RWPE2 (cell line): Measurements from ENCODE around the gene THAP4.
"Not testable (repeated sequence)": the region's sequence is repeated elsewhere in the genome, so short reads cannot be mapped to it uniquely, and the experiment has no call there.

Source experiments
- ATAC-seq: fragments of 200-7000 bp; cut with Tn5 transposase; 3 replicates; pipeline ENCODE4 v1.9.1; 2021; ENCODE audit warnings: low read depth
- DNase-seq: peaks from one replicate; pipeline ENCODE4 v3.0.0-alpha.2; 2020; ENCODE audit warnings: low spot score
- H3K27ac ChIP-seq: fragments of 450-650 bp; 2 replicates; pipeline ENCODE4 v1.5.1; 2017; ENCODE audit warnings: mild to moderate bottlenecking; ENCODE audit not compliant: poor library complexity, severe bottlenecking
- H3K27me3 ChIP-seq: fragments of 250-450 bp; sonication (Bioruptor Pico); 2 replicates; pipeline ENCODE4 v1.5.1; 2021; ENCODE audit warnings: mild to moderate bottlenecking, moderate library complexity; ENCODE audit not compliant: insufficient read depth, poor library complexity, severe bottlenecking
- H3K36me3 ChIP-seq: fragments of 250-450 bp; sonication (Bioruptor Pico); 2 replicates; pipeline ENCODE4 v1.5.1; 2020; ENCODE audit warnings: low read depth, mild to moderate bottlenecking, moderate library complexity
- H3K4me1 ChIP-seq: fragments of 250-450 bp; sonication (Bioruptor Pico); 2 replicates; pipeline ENCODE4 v1.5.1; 2021; ENCODE audit warnings: mild to moderate bottlenecking, moderate library complexity; ENCODE audit not compliant: insufficient read depth, poor library complexity, severe bottlenecking
- H3K4me3 ChIP-seq: fragments of 250-450 bp; sonication (Bioruptor Pico); 2 replicates; pipeline ENCODE4 v1.5.1; 2021; ENCODE audit warnings: mild to moderate bottlenecking, moderate library complexity; ENCODE audit not compliant: severe bottlenecking
- H3K9me3 ChIP-seq: fragments of 250-450 bp; sonication (Bioruptor Pico); 2 replicates; pipeline ENCODE4 v1.5.1; 2021; ENCODE audit warnings: mild to moderate bottlenecking, moderate library complexity; ENCODE audit not compliant: severe bottlenecking
- CTCF ChIP-seq: fragments of 450-650 bp; IDR thresholded peaks from one replicate; pipeline ENCODE4 v1.5.1; 2017; ENCODE audit warnings: mild to moderate bottlenecking, moderate library complexity; ENCODE audit not compliant: poor library complexity, severe bottlenecking

THAP4 gene

GRCh38 chr2:241568726-241569125 is 68.2 kb downstream of the THAP4 start:
- ATAC-seq (no peak), DNase-seq (peak; percentile 10)

GRCh38 chr2:241567776-241568175 is 69.2 kb downstream of the THAP4 start:
- H3K9me3 ChIP-seq = no peaks in the 10 kb centered on the region
- H3K4me3 ChIP-seq = no peak overlapping the region
- H3K27me3 ChIP-seq = no peaks in the 10 kb centered on the region
- no peak overlapping the region for H3K27ac ChIP-seq
- no peak for TF ChIP-seq CTCF
- peaks cover 14% of the 10 kb centered on the region for H3K36me3 ChIP-seq
- no peaks in the 10 kb centered on the region for H3K4me1 ChIP-seq
- no peak for ATAC-seq
- DNase-seq = peak; percentile 42

More at GRCh38 chr2:241568726-241569125, 68.2 kb downstream of the THAP4 start:
- Histone ChIP-seq H3K27ac (no peak overlapping the region), H3K4me3 (no peak overlapping the region), H3K4me1 (no peaks in the 10 kb centered on the region), H3K9me3 (no peaks in the 10 kb centered on the region), H3K36me3 (peaks cover 10% of the 10 kb centered on the region), H3K27me3 (no peaks in the 10 kb centered on the region)
- TF ChIP-seq CTCF = no peak

- H3K27ac ChIP-seq, H3K4me1 ChIP-seq, H3K4me3 ChIP-seq, H3K27me3 ChIP-seq, H3K9me3 ChIP-seq, ATAC-seq: not testable (repeated sequence)
- H3K36me3 ChIP-seq = peaks cover 19% of the 10 kb centered on the region
- DNase-seq = peak; percentile 42
Measured at GRCh38 chr2:241567266-241567665, 69.7 kb downstream of the THAP4 start.

GRCh38 chr2:241566468-241566867 is 70.5 kb downstream of the THAP4 start:
- H3K27ac ChIP-seq = no peak overlapping the region
- H3K9me3 ChIP-seq = no peaks in the 10 kb centered on the region
- H3K4me3 ChIP-seq = no peak overlapping the region
- ATAC-seq (no peak), DNase-seq (peak; percentile 4)
- H3K27me3 ChIP-seq = no peaks in the 10 kb centered on the region
- H3K36me3 ChIP-seq = peaks cover 20% of the 10 kb centered on the region
- peaks cover 5% of the 10 kb centered on the region for H3K4me1 ChIP-seq
- no peak for TF ChIP-seq CTCF

- DNase-seq = peak; percentile 3
- ATAC-seq, H3K9me3 ChIP-seq, H3K27me3 ChIP-seq, H3K4me3 ChIP-seq, H3K4me1 ChIP-seq, H3K27ac ChIP-seq: not testable (repeated sequence)
- H3K36me3 ChIP-seq = peaks cover 18% of the 10 kb centered on the region
Measured at GRCh38 chr2:241566021-241566420, 70.9 kb downstream of the THAP4 start.

GRCh38 chr2:241565411-241565810 is 71.5 kb downstream of the THAP4 start:
- Histone ChIP-seq H3K9me3 (no peaks in the 10 kb centered on the region), H3K4me1 (peaks cover 9% of the 10 kb centered on the region), H3K36me3 (peaks cover 18% of the 10 kb centered on the region), H3K27ac (no peak overlapping the region), H3K27me3 (no peaks in the 10 kb centered on the region), H3K4me3 (no peak overlapping the region)
- no peak for TF ChIP-seq CTCF
- no peak for ATAC-seq
- DNase-seq = peak; percentile 42
